Stimulated activated CD4-positive, alpha-beta T cell treated with anti-CD3 and anti-CD28 coated beads, TNF-alpha, amount 100 ng/mL, for 48 hours (primary cell): Measurements from ENCODE around the gene STC2.

Source experiments
- DNase-seq, 3 donors: peaks; one replicate each; pipeline ENCODE4 v3.0.0-alpha.2; 2020; ENCODE audit warnings: low read depth in 3 of 3

Gene STC2

DNA sequence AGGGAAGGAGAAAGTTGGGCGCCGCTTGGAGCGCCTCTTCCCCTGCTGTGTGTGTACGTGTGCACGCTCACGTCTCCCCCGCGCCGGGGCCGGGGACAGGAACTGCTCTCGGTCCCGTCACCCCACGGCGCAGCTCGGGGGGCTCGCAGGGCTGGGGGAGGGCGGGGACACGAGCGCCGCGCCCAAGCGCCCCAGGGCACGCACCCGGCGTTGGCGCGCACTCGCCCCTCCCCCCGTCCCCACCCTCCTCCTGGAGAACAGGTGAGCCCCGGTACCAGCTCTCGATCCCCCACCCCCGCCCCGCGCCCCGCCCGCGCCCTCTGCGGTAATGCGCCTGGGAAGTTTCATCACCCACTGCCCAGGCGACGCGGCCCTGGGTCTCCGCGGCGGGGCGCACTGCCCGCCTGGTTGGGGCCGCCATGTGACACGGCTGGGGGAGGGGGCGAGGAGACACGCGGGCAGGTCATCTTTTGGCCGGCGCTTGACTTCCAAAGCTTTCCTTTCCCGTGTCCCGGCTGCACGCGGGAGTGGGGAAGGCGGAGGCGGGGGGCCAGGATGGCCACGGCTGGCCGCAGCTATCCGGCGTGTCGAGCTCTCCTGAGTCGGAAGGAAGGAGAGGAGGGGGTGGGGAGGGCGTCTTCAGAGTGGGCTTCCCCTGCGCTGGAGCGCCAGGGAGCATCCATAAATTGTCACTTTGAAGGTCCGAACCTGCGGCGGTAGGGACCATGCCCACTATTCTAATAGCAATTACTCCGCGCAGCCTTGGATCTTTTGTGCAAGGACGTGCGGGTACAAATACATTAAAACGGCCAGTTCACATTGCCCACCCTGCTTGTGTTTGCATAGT lies 1.5 kb upstream of the STC2 start:
- DNase-seq = peak; percentile 19 to 64 (median 54)

GRCh38 chr5:173328844-173329490 lies 753 bp upstream of the STC2 start:
- peak in 1 of 3 donors; percentile 32 for DNase-seq

DNA sequence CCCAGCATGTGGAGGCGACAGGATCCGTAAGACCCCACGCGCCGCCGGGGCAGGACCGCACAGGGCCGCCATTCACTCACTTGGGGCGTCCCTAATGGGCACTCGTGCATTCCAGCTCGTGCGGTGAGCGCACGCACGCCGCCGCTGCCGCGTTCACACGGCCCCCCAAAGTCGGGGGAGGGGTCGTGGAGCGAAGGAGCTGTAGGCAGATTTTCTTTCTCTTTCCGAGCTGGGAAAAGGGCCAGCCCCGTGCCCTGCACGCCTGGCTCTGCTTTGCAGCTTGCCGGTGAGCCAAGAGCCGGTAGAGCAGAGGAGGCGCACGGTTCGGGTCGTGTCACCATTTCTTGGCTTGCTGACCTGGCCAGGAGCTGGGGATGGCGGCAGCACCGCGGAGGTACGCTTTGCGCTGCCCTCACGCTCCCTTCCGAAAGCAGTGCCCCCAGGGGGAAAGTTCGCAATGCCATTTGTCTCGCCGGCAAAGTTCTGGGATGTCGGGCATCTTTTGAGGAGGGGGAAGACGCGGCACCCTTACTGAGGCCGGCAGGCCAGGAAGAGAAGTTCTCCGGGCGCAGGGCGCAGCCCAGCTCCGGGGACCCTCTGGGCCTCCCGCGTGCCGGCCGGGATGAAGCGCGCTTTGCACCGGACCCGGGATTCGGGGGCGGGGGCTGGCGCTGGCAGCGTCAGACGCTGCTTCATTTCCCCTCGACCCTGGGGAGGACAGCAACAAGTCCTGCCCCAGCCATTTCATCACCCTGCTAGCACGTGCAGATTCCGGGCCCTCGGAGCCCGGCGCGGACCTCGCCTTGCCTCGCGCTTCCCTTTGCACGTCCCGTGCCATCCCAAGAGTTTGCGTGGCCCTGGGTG lies 898 bp downstream of the STC2 start:
- DNase-seq = no peak

- DNase-seq = no peak
Measured at GRCh38 chr5:173326501-173326960, 1.7 kb downstream of the STC2 start.

DNA sequence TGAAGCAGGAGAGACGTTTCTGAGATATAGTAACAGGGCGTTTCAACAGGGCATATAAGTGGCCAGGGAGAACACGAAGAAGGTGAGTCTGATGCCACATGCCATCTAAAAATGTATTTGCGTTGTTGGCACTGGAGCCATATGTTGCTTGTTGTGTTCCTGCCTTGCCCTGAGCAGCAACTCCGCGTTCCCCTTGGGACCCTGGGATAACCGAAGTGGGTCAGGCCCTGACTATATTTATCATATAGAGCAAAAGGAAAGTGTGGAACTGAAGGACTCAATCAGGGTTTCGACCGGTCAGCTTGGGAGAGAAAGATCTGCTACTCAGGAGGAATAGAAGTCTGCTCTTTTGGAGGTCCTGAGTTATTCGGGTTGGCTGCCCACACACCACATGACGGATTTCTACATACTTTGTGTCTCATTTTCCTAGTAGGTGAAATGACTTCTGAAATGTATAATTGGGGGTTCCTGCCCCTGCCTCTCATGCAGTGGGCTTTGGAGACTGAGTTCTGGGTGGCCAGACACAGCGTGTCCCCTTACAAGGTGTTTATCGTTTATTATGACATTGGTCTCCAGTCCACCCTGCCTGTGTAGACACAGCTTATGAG lies 3.0 kb downstream of the STC2 start:
- DNase-seq = no peak

GRCh38 chr5:173324115-173325001 lies 3.9 kb downstream of the STC2 start:
- no peak for DNase-seq

DNA sequence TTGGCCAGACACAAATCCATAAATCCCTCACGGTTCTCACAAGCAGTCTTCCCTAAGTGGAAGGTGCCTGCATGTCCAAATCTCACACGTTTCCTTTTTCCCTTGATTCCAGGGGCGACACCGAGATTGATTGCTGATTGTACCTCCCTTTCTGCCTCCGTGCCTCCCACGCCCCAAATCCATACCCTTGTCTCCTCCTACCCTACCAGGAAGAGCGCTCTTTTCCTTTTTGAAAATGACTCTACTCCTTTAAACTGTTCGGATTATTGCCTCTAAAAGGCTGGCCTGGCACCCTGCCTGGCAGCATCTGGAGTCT lies 4.5 kb downstream of the STC2 start:
- no peak for DNase-seq

DNA sequence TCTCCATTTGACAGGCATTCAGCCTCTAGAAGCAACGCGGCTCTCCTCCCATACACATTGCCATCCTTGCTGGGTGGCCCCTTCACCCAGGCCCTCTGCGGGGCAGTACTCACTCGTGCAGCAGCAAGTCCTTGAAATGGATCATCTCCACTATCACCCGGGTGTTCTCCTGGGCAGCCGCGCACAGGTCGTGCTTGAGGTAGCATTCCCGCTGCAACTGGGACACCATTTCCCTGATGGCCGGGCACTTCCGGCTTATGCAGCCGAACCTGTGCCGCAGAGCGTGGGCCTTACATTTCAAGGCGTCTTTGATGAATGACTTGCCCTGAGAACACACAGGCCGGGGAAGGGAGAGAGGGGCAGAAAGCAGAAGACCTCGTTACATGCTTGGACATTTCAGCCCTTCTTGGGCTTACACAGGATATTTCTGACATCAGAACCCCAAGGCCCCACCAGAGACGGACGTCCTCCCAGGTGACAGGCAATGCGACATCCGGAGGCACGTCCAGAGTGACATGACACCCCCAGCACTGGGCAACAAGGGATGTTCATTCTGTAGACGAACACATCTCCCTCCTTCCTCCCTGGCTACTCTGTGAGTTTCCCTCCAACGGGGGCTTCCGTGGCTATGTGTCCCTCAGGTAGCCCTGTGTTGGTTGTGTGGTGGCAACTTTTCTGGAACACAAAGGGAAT lies 5.0 kb downstream of the STC2 start:
- DNase-seq = no peak

- no peak for DNase-seq
Measured at GRCh38 chr5:173321886-173322285, 6.3 kb downstream of the STC2 start.

DNA sequence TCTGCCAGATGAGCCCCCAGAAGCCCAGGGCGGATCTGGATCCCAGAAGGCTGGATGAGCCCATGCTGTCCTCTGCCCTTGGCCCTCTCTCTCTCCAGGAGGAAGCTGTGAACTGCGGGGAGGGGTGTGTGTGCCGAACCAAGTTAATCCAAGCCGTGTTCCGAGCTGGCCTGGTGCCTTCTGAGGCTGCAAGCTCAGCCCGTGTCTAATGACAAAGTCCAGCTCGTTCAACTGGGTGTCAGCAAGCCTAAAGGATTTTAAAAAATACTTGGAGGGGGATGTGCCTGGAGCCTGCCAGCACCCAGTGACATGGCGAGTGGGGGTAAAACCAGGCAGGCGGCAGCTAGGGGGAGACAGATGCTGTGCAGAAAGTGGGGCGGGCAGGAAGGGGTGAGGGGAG lies 8.0 kb downstream of the STC2 start:
- no peak for DNase-seq

- no peak for DNase-seq
Measured at GRCh38 chr5:173319646-173320045, 8.6 kb downstream of the STC2 start.

DNA sequence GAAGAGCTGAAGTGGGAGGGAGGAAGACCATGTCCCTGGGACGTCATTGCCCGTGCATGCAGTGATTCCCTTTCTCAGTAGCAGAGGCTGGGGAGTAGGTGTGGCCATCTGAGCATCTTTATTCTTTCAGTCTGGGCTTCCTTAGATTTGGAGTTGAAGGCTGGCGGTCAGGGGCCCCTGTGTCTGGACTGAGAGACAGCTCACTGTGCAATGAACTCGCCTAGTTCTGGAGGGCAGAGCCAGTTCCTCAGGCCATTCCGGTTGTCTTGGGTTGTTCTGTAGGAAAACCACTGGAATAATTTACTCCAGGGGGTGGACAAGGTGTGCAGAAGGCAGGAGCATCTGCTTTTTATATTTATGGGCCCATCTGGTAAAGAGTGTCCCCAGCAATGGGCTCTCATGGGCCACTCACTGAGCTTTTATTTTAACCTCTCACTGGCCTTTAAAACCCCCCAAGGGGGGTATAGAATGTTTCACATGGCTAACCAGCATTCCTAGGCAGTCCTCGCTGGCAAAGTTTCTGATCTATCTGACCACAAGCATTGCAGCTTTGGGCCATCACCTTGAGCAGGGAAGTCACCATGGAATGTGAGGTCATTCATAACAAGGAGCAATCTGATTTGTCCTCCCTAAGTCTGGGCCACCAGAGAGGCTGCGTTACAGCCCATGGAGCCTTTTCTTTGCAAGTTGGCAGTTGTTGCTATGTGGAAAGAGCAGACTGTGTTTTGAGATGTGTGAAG lies 9.2 kb downstream of the STC2 start:
- DNase-seq = no peak

GRCh38 chr5:173318330-173318729 lies 9.9 kb downstream of the STC2 start:
- no peak for DNase-seq

GRCh38 chr5:173317852-173318251 lies 10.4 kb downstream of the STC2 start:
- no peak for DNase-seq

GRCh38 chr5:173317091-173317730 lies 11.0 kb downstream of the STC2 start:
- DNase-seq = no peak

GRCh38 chr5:173316339-173317020 lies 11.7 kb downstream of the STC2 start:
- DNase-seq = no peak

- DNase-seq = no peak
Measured at GRCh38 chr5:173315495-173316338, 12.5 kb downstream of the STC2 start.
